IMR-90 (cell line): Measurements from ENCODE around the gene FAM81A. TPM values are rescaled to one million over a fixed set of nuclear protein-coding genes. Genes with fewer than 3 reads are reported as not detected.
A peak's percentile ranks its signal among the peaks of the same experiment; 100 is the strongest.

Experiments
- ATAC-seq: fragments of 200-7000 bp; cut with Tn5 transposase; 2 replicates; pipeline ENCODE4 v1.9.1; 2020; ENCODE audit warnings: low read depth, mild to moderate bottlenecking, moderate library complexity
- BruUV-seq: library from RNA; stranded (reverse); fragments of 400-500 nt; replicated peaks from 2 replicates; lab custom pipeline; 2021; lab: Mats Ljungman, UMichigan
- CTCF ChIA-PET: fragments of 300-600 bp; formaldehyde crosslinking; extraction: SDS; loops from one replicate; lab custom pipeline; 2021; ENCODE audit warnings: antibody characterized with exemption; lab: Yijun Ruan, JAX
- POLR2A ChIA-PET: fragments of 300-600 bp; sonication (Branson Sonifier 250); formaldehyde crosslinking; loops from one replicate; lab custom pipeline; 2022; ENCODE audit warnings: antibody characterized with exemption; ENCODE audit not compliant: unreplicated experiment; lab: Charles Lee
- DNase-seq: peaks from one replicate; pipeline ENCODE4 v3.0.0; 2013
- H2AFZ ChIP-seq: replicated peaks from 2 replicates; pipeline ENCODE3; 2013; ENCODE audit warnings: low read length, mild to moderate bottlenecking; ENCODE audit not compliant: poor library complexity
- H2AK5ac ChIP-seq: 2 replicates; pipeline ENCODE4 v1.6.1; 2013; ENCODE audit warnings: low read depth, low read length, inconsistent platforms
- H2AK9ac ChIP-seq: replicated peaks from 2 replicates; pipeline ENCODE3; 2013; ENCODE audit warnings: mild to moderate bottlenecking, low read depth, low read length, moderate library complexity; ENCODE audit not compliant: poor library complexity
- H2BK120ac ChIP-seq: 2 replicates; pipeline ENCODE4 v1.6.1; 2013; ENCODE audit warnings: low read depth, low read length, inconsistent platforms
- H2BK15ac ChIP-seq: 3 replicates; pipeline ENCODE4 v1.6.1; 2013; ENCODE audit warnings: low read depth, low read length, inconsistent platforms
- H2BK20ac ChIP-seq: 2 replicates; pipeline ENCODE4 v1.6.1; 2013; ENCODE audit warnings: low read depth, mild to moderate bottlenecking, inconsistent platforms, low read length, moderate library complexity
- H2BK5ac ChIP-seq: 2 replicates; pipeline ENCODE4 v1.6.1; 2013; ENCODE audit warnings: mild to moderate bottlenecking, low read depth, low read length, inconsistent platforms; ENCODE audit not compliant: poor library complexity, severe bottlenecking
- H3K14ac ChIP-seq: replicated peaks from 2 replicates; pipeline ENCODE4 v1.6.1; 2013; ENCODE audit warnings: low read depth, low read length, inconsistent platforms
- H3K18ac ChIP-seq: 2 replicates; pipeline ENCODE4 v1.6.1; 2013; ENCODE audit warnings: low read depth, low read length, control low read depth
- H3K23ac ChIP-seq: 2 replicates; pipeline ENCODE4 v1.6.1; 2013; ENCODE audit warnings: low read depth, low read length, inconsistent platforms
- H3K27ac ChIP-seq: 2 replicates; pipeline ENCODE4 v1.5.1; 2013; ENCODE audit warnings: mild to moderate bottlenecking, control low read depth, low read length; ENCODE audit not compliant: insufficient read depth
- H3K27me3 ChIP-seq: 2 replicates; pipeline ENCODE4 v1.6.1; 2013; ENCODE audit warnings: low read length; ENCODE audit not compliant: control insufficient read depth, insufficient read depth
- H3K36me3 ChIP-seq: 2 replicates; pipeline ENCODE4 v1.6.1; 2013; ENCODE audit warnings: low read length, mixed read lengths; ENCODE audit not compliant: control insufficient read depth, insufficient read depth
- H3K4ac ChIP-seq: 2 replicates; pipeline ENCODE4 v1.6.1; 2013; ENCODE audit warnings: low read depth, low read length, inconsistent platforms
- H3K4me1 ChIP-seq: 2 replicates; pipeline ENCODE4 v1.6.1; 2013; ENCODE audit warnings: low read length, mixed read lengths; ENCODE audit not compliant: control insufficient read depth, insufficient read depth
- H3K4me2 ChIP-seq: 2 replicates; pipeline ENCODE4 v1.6.1; 2013; ENCODE audit warnings: low read depth, mild to moderate bottlenecking, control low read depth, low read length, moderate library complexity
- H3K4me3 ChIP-seq: 2 replicates; pipeline ENCODE4 v1.5.1; 2013; ENCODE audit warnings: low read depth, mild to moderate bottlenecking, control low read depth, low read length, moderate library complexity; ENCODE audit not compliant: insufficient read depth
- H3K56ac ChIP-seq: 2 replicates; pipeline ENCODE4 v1.6.1; 2013; ENCODE audit warnings: low read length, inconsistent platforms; ENCODE audit not compliant: insufficient read depth; ENCODE audit errors: extremely low read depth
- H3K79me1 ChIP-seq, 2 experiments: 2 replicates each; pipeline ENCODE4 v1.6.1; 2013; ENCODE audit warnings: low read length in 2 of 2, inconsistent platforms in 1 of 2, low read depth in 1 of 2
- H3K9ac ChIP-seq: 2 replicates; pipeline ENCODE4 v1.6.1; 2013; ENCODE audit warnings: low read depth, low read length, control low read depth
- H3K9me1 ChIP-seq: 2 replicates; pipeline ENCODE4 v1.6.1; 2013; ENCODE audit warnings: low read length, inconsistent platforms; ENCODE audit not compliant: insufficient read depth
- H3K9me3 ChIP-seq: 2 replicates; pipeline ENCODE4 v1.6.1; 2013; ENCODE audit warnings: low read length; ENCODE audit not compliant: control insufficient read depth, insufficient read depth
- H4K20me1 ChIP-seq: 2 replicates; pipeline ENCODE4 v1.6.1; 2013; ENCODE audit warnings: low read length, inconsistent platforms; ENCODE audit not compliant: insufficient read depth
- H4K5ac ChIP-seq: 2 replicates; pipeline ENCODE4 v1.6.1; 2013; ENCODE audit warnings: mild to moderate bottlenecking, low read depth, low read length, control low read depth
- H4K8ac ChIP-seq, 2 experiments: 2 replicates each; pipeline ENCODE4 v1.6.1; 2013; ENCODE audit warnings: low read depth in 2 of 2, low read length in 2 of 2, control low read depth in 1 of 2, inconsistent platforms in 1 of 2
- H4K91ac ChIP-seq: 2 replicates; pipeline ENCODE4 v1.6.1; 2013; ENCODE audit warnings: low read depth, low read length, inconsistent platforms; ENCODE audit not compliant: insufficient read depth
- BHLHE40 ChIP-seq: fragments of 150-350 bp; IDR thresholded peaks from 2 replicates; pipeline ENCODE4 v1.6.1; 2016; ENCODE audit warnings: mild to moderate bottlenecking, low read depth, low read length
- CEBPB ChIP-seq: IDR thresholded peaks from 2 replicates; pipeline ENCODE4 v1.6.1; 2012; ENCODE audit warnings: low read depth, low read length, improper control_type of control experiment
- CHD1 ChIP-seq: IDR thresholded peaks from 2 replicates; pipeline ENCODE4 v1.6.1; 2012; ENCODE audit warnings: low read depth, low read length, improper control_type of control experiment
- CTCF ChIP-seq: conservative IDR thresholded peaks from 2 replicates; pipeline ENCODE4 v1.5.1; 2012; ENCODE audit warnings: mild to moderate bottlenecking, low read depth, low read length, improper control_type of control experiment
- ELK1 ChIP-seq: fragments of 150-350 bp; IDR thresholded peaks from 2 replicates; pipeline ENCODE4 v1.6.1; 2016; ENCODE audit warnings: low read depth, mild to moderate bottlenecking, low read length, moderate library complexity, borderline replicate concordance
- FOS ChIP-seq: fragments of 150-350 bp; IDR thresholded peaks from 2 replicates; pipeline ENCODE4 v1.6.1; 2016; ENCODE audit warnings: low read depth, low read length
- MAFK ChIP-seq: IDR thresholded peaks from 2 replicates; pipeline ENCODE4 v1.6.1; 2012; ENCODE audit warnings: low read depth, low read length, improper control_type of control experiment
- MAZ ChIP-seq: IDR thresholded peaks from 2 replicates; pipeline ENCODE4 v1.6.1; 2012; ENCODE audit warnings: low read depth, mild to moderate bottlenecking, low read length, improper control_type of control experiment, moderate library complexity, borderline replicate concordance
- MXI1 ChIP-seq: IDR thresholded peaks from 2 replicates; pipeline ENCODE4 v1.6.1; 2012; ENCODE audit warnings: low read depth, mild to moderate bottlenecking, low read length, moderate library complexity, borderline replicate concordance
- NFE2L2 ChIP-seq: fragments of 150-350 bp; IDR thresholded peaks from 2 replicates; pipeline ENCODE4 v1.6.1; 2016; ENCODE audit warnings: low read depth, mild to moderate bottlenecking, low read length
- POLR2A ChIP-seq: IDR thresholded peaks from 2 replicates; pipeline ENCODE4 v1.6.1; 2012; ENCODE audit warnings: mild to moderate bottlenecking, low read depth, low read length
- RAD21 ChIP-seq: IDR thresholded peaks from 2 replicates; pipeline ENCODE4 v1.6.1; 2012; ENCODE audit warnings: low read length, improper control_type of control experiment
- RCOR1 ChIP-seq: IDR thresholded peaks from 2 replicates; pipeline ENCODE4 v1.6.1; 2012; ENCODE audit warnings: mild to moderate bottlenecking, low read length, improper control_type of control experiment; ENCODE audit not compliant: insufficient replicate concordance
- RFX5 ChIP-seq: IDR thresholded peaks from 2 replicates; pipeline ENCODE4 v1.8.0; 2012; ENCODE audit warnings: low read depth, mild to moderate bottlenecking, low read length, moderate library complexity
- SMC3 ChIP-seq: fragments of 150-350 bp; IDR thresholded peaks from 2 replicates; pipeline ENCODE4 v1.6.1; 2016; ENCODE audit warnings: low read depth, mild to moderate bottlenecking, antibody characterized with exemption, low read length, moderate library complexity
- USF2 ChIP-seq: fragments of 150-350 bp; IDR thresholded peaks from 2 replicates; pipeline ENCODE4 v1.6.1; 2017; ENCODE audit warnings: mild to moderate bottlenecking, antibody characterized with exemption, low read length, low read depth
- WGBS, 2 experiments: methylation state at CpG; one replicate each; pipeline versions ENCODE4 v1.1.5 to v1.1.7; 2013; ENCODE audit warnings: missing lambda C conversion rate in 2 of 2; ENCODE audit not compliant: insufficient read length in 1 of 2; ENCODE audit errors: extremely low coverage in 2 of 2; 5-methylcytosine and 5-hydroxymethylcytosine counted together
- dilution Hi-C: fragments of 300-500 bp; cut with HindIII; formaldehyde crosslinking; loops from one replicate; pipeline ENCODE4 v1.14.3; 2018; ENCODE audit warnings: low sequenced_read_pairs; ENCODE audit not compliant: unreplicated experiment
- in situ Hi-C: fragments of 300-500 bp; cut with MboI; formaldehyde crosslinking; loops from 3 replicates; pipeline ENCODE4 v1.14.3; 2019; ENCODE audit warnings: low sequenced_read_pairs, inconsistent platforms, mixed read lengths
- intact Hi-C: fragments of 100-400 bp; cut with micrococcal nuclease; formaldehyde crosslinking; loops from 2 replicates; pipeline ENCODE4 v1.10.0; 2022
- polyA plus RNA-seq, 3 experiments: library from polyadenylated mRNA; depleted of rRNA; stranded (reverse); fragments of >200 nt; gene quantifications; 2 replicates each; pipeline ENCODE4 v1.2.3, GENCODE V29; 2012; ENCODE audit warnings: low replicate concordance in 1 of 3
- total RNA-seq: library from RNA; depleted of rRNA; stranded (reverse); fragments of >200 nt; gene quantifications from 2 replicates; pipeline ENCODE4 v1.2.3, GENCODE V29; 2012

FAM81A gene
- total and polyA plus RNA-seq, 2 of the 4 experiments (the other 2 are of a cell fraction): not detected

GRCh38 chr15:59524331-59524731 lies 86.3 kb downstream of the FAM81A start:
- in situ Hi-C loops: no loop called here
- CTCF ChIA-PET: no interaction called here

More at GRCh38 chr15:59524331-59524731, 86.3 kb downstream of the FAM81A start:
- H3K23ac ChIP-seq: no peak overlapping the region
- no peak for ATAC-seq
- no peaks in the 10 kb centered on the region for H3K9me3 ChIP-seq
- no peak for DNase-seq
- H4K8ac ChIP-seq: no peak overlapping the region
- no peaks in the 10 kb centered on the region for H3K4me1 ChIP-seq
- dilution Hi-C loops: no loop called here
- no peak overlapping the region for H3K4me2 ChIP-seq
- 50% methylated on average over 2 of the region's 5 CpGs; no CpG with 5 or more reads in 1 of the 2 experiments for WGBS, 2 experiments
- H2BK120ac ChIP-seq: no peak overlapping the region
- no peak overlapping the region for H3K4me3 ChIP-seq
- no TSS peak for BruUV-seq
- no peak overlapping the region for H3K9ac ChIP-seq
- intact Hi-C loops: loop anchor here (10.0 kb wide), 1 partner anchor 1310 kb away; no protein-coding TSS in a partner anchor
- TF ChIP-seq NFE2L2: no peak
- no peak for TF ChIP-seq USF2
- TF ChIP-seq CEBPB: no peak
- TF ChIP-seq CHD1: no peak
- no peak for TF ChIP-seq MXI1
- no peak for TF ChIP-seq CTCF
- TF ChIP-seq RCOR1: no peak
- TF ChIP-seq SMC3: no peak
- TF ChIP-seq MAZ: no peak
- TF ChIP-seq ELK1: no peak
- no peak for TF ChIP-seq MAFK
- no peak for TF ChIP-seq POLR2A
- TF ChIP-seq BHLHE40: no peak
- TF ChIP-seq RAD21: no peak
- no peak for TF ChIP-seq RFX5
- TF ChIP-seq FOS: no peak
- no peak overlapping the region for H2AK9ac ChIP-seq
- no peaks in the 10 kb centered on the region for H3K36me3 ChIP-seq
- peaks cover 10% of the 10 kb centered on the region for H3K27me3 ChIP-seq
- no peak overlapping the region for H3K27ac ChIP-seq
- H3K79me1 ChIP-seq: no peaks in the 10 kb centered on the region
- H3K9me1 ChIP-seq: no peaks in the 10 kb centered on the region
- H2BK15ac ChIP-seq: no peak overlapping the region
- no peak overlapping the region for H2AK5ac ChIP-seq
- no peak overlapping the region for H3K14ac ChIP-seq
- peak overlapping the region; percentile 29 for H2AFZ ChIP-seq
- H3K18ac ChIP-seq: no peak overlapping the region
- no peak overlapping the region for H3K56ac ChIP-seq
- POLR2A ChIA-PET: no interaction called here
- no peak overlapping the region for H2BK5ac ChIP-seq
- H4K20me1 ChIP-seq: no peaks in the 10 kb centered on the region
- no peak overlapping the region for H2BK20ac ChIP-seq
- H4K91ac ChIP-seq: no peak overlapping the region
- H3K4ac ChIP-seq: no peak overlapping the region
- no peak overlapping the region for H4K5ac ChIP-seq
